HTR-8/SVneo (cell line): ENCODE measurements around the gene PPP2R2B.

Experiments used
- DNase-seq: peaks from one replicate; pipeline ENCODE4 v3.0.0; 2011; ENCODE audit warnings: low spot score, mixed read lengths; ENCODE audit not compliant: insufficient read length
- FAIRE-seq: peaks from 2 replicates; lab custom pipeline; 2011; peaks lifted over from hg19 to GRCh38; lab: Jason Lieb, UNC

PPP2R2B gene

DNA sequence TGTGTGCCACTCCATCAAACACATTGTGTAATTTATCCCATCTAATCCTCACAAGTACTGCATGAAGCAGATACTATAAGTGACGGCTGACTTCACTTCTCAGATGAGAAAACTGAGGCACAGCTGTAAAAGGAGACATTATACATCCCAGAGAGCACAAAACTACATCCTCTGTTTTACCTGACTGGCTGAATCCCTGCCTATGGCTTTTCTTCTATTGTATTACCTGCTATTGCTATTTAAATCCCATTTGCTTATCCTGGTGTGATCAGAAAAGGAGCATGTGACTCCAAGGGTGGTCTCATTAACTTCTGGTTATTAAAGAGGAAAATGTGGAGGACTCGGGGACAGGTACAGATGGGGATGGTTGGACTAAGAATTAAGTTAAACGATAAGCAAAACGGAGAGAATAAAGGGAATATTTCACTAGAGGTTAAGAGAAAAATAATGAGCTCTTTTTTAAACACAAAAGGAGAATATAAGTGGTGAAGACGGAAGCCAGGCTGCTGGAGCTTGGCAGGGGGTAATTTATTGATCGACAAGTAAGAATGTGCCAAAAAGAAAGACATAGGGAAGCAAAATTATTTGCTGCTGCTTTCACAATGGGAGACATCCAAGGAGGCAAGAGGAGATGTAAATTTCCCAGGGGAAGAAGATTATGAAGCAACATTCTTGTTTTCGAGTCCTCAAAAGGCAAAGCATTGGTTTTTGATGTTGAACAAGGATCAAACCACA, 206.8 kb downstream of the PPP2R2B start:
- no peak for FAIRE-seq
- no peak for DNase-seq

GRCh38 chr5:146669656-146670055, 208.9 kb downstream of the PPP2R2B start:
- DNase-seq (peak; percentile 34), FAIRE-seq (peak; percentile 4)

DNA sequence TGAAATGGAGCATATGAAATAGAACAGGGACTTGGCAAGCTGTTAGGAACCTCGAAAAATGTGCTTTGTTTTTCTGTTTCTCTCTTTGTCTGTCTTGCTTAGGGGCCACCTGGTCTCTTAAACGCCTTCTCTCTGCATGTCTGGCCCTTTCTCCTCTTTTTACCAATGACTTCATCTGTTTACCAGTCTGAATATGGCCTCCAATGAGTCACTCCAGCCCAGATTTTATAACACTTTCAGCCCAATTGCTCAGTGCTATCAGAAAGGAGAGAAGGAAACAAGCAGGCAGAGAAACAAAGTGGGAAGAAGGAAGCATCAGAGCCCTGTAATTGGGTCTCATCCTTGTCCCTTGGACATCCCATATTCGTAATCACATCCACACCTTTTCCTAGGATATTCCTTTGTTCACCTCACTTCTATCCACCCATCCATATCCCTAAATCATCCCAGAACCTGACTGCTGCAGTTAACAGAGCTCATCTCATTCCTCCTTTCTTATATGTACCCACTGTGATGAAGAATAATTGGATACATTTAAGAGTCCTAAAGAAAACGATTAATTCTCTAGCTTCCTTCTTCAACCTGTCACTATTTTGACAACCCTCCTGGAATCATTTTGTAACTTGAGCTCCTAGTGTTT, 210.8 kb downstream of the PPP2R2B start:
- peak; percentile 40 for DNase-seq
- FAIRE-seq, result peak; percentile 9

GRCh38 chr5:146662229-146662628, 216.3 kb downstream of the PPP2R2B start:
- DNase-seq, result no peak
- FAIRE-seq, result no peak

DNA sequence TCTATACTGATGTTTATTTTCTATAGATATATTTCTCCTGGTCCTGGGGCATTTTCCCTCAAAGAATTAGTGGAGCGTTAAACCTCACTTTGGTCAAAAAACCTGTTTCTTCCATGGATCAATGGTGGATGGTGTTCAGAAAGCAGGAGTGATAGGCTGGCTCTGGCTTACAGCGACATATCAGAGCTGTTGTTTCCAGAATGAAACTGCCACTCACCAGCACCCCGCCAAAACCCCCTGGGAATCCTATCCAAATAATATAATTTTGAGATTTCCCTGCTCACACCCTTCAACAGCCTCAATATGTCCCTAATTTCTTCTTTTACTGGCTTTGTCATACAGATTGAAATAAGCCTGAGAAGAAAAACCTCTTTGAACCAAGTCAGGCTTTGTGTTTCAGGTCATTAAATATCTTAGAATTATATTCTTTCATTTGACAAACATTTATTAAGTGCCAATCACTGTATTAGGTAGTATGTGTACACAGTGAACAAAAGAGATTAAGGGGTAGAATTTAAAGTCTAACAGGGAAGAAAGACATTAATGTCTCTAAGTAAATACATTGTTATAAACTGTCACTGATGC, 218.1 kb downstream of the PPP2R2B start:
- FAIRE-seq, result no peak
- no peak for DNase-seq

GRCh38 chr5:146659961-146660360, 218.6 kb downstream of the PPP2R2B start:
- DNase-seq (no peak), FAIRE-seq (no peak)

GRCh38 chr5:146656703-146657102, 221.9 kb downstream of the PPP2R2B start:
- FAIRE-seq, result no peak

DNA sequence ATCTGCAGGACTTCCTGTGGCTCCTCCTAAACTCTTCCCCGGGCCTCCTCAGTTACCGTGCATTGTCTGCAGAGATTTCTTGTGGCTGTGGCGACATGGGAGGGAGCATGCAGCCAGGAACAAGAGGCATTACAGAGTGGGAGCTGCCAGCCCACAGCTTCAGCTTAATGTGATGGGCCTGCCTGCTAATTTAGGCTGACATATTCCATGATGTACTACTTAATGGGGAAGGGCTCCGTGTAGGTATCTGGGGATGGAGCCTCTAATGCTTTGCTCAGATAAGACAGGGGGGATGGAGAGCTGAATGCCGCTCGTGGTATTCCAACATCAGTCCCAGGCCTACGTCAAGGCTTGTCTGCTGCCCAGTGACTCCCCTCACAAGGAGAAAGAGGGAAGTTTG, 225.0 kb downstream of the PPP2R2B start:
- DNase-seq (no peak), FAIRE-seq (no peak)

More at GRCh38 chr5:146656703-146657102, 221.9 kb downstream of the PPP2R2B start:
- DNase-seq, result no peak

- FAIRE-seq (peak; percentile 49), DNase-seq (no peak)
Observed at GRCh38 chr5:146652547-146652946, 226.0 kb downstream of the PPP2R2B start.

- FAIRE-seq, result no peak
Observed at GRCh38 chr5:146647656-146648199, 230.8 kb downstream of the PPP2R2B start.

GRCh38 chr5:146646441-146646840, 232.1 kb downstream of the PPP2R2B start:
- FAIRE-seq, result no peak
- no peak for DNase-seq

More at GRCh38 chr5:146647656-146648199, 230.8 kb downstream of the PPP2R2B start:
- DNase-seq, result no peak

GRCh38 chr5:146645342-146645741, 233.2 kb downstream of the PPP2R2B start:
- no peak for DNase-seq
- FAIRE-seq, result no peak

GRCh38 chr5:146644831-146645230, 233.7 kb downstream of the PPP2R2B start:
- no peak for DNase-seq
- no peak for FAIRE-seq

DNA sequence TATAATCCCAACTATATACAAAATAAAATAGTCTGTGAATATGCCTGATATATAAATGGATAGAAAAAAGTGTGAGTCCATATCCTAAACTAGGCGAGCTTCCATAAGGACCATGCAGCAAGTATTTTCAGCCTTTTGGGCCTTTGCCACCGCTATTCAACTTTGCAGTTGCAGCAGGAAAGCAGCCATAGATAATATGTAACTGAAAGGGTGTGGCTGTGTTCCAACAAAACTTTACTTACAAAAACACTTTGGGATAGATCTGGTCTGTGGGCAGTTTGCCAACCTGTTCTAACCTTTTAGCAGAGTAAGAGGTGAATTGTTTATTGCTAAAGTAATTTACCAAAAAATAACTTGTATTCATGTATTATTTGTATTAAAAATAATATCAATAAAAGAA, 234.8 kb downstream of the PPP2R2B start:
- FAIRE-seq (no peak), DNase-seq (no peak)

DNA sequence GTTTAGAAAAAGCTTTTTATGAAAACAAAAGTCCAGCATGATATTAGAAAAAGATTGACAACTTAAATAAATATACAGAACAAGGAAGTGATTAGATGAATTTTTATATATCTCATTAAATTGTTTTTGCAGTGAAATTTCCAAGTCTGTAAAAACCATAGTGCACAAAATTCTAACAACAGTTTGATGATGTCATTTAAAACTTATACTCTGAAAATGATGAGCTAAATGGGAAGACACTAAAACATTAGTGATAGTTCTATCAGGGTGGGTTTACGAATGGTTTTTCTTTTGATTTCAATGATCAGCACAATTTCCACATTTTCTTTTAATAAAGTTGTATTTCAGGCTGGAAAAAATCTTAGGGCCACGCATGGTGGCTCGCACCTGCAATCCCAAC, 236.1 kb downstream of the PPP2R2B start:
- DNase-seq (no peak), FAIRE-seq (no peak)

DNA sequence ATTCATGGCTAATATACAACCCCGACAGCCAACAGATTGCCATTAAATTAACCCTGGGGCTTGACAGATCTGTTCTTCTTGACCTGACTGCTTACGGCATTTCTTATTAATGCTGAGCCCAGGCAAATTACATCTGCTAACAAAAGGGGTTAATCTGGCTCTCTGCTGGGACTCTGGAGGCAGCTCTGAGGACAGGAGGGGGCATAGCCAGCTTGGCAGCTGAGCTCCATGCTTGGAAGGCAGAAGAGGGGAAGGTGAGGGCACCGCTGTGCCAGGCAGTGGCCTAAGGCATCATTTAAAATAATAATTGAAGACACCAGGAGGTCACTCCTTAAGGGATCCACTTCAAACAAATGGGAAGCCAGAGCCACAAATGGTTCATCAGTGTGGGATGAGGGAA, 236.6 kb downstream of the PPP2R2B start:
- DNase-seq (no peak), FAIRE-seq (no peak)

- FAIRE-seq (no peak), DNase-seq (no peak)
Observed at GRCh38 chr5:146640285-146640896, 238.2 kb downstream of the PPP2R2B start.

DNA sequence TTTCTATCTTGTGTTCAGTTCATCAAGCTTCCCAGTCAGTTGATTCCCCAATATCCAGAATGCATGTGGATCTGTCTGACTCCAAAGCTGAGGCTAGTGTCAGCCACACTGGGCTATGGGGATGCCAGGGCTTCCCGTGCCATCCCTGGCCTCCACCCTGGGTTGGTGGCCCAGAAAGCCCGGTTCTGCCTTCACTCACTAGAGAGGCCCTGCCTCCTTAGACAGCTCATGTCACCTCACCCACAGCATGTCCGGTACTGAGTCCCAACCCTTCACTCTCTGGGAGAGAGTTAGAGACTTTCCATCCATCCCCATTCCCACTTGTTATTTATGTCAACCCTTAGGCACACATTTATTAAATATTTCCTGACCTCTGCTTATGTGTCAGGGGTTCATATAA, 243.1 kb downstream of the PPP2R2B start:
- FAIRE-seq (no peak), DNase-seq (no peak)

DNA sequence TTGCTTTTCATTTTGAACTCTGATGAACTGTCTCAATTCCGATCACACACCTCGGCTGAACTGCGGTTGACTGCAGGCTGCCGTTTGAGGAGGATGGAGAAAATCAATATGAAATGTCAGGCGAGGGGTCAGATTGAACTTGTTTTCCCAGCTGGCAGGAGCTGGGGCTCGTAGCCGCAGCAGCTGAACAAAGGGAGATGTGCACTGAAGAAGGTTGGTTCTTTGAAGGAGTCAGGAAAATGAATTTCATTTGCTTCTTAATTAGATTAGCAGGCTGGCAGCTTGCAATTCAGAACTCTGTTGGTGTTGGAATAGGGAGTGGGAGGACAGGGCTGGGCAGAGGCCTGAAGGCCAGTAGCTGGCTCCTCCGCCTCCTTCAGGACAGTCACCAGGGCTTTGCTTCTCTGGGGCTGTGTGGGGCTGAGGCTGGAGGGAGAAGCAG, 245.2 kb downstream of the PPP2R2B start:
- DNase-seq (no peak), FAIRE-seq (no peak)

GRCh38 chr5:146632620-146633322, 245.8 kb downstream of the PPP2R2B start:
- DNase-seq, result no peak

More at GRCh38 chr5:146632620-146633322, 245.8 kb downstream of the PPP2R2B start:
- no peak for FAIRE-seq
